Keratinocyte (primary cell): ENCODE results near the gene C1QTNF5. TPM values are rescaled to one million over a fixed set of nuclear protein-coding genes. Genes with fewer than 3 reads are reported as not detected.
A peak's percentile ranks its signal among the peaks of the same experiment; 100 is the strongest.

ENCODE experiments used
- DNase-seq: peaks from one replicate; pipeline ENCODE4 v3.0.0-alpha.2; 2011; ENCODE audit warnings: low read depth, missing footprints, low spot score
- FAIRE-seq: peaks from 2 replicates; lab custom pipeline; 2011; peaks lifted over from hg19 to GRCh38; lab: Jason Lieb, UNC
- H2AFZ ChIP-seq: 2 replicates; pipeline ENCODE4 v1.6.0; 2012; ENCODE audit warnings: low read length, control low read depth, inconsistent platforms; ENCODE audit not compliant: control insufficient read depth
- H3K27ac ChIP-seq: 2 replicates; pipeline ENCODE4 v1.5.1; 2011; ENCODE audit warnings: low read length; ENCODE audit not compliant: control insufficient read depth, insufficient read depth
- H3K27me3 ChIP-seq: 3 replicates; pipeline ENCODE4 v1.6.0; 2011; ENCODE audit warnings: low read length; ENCODE audit not compliant: control insufficient read depth, insufficient read depth; ENCODE audit errors: extremely low read depth
- H3K36me3 ChIP-seq, 2 experiments: 2 replicates in 1 of 2; 3 replicates in 1 of 2; pipeline ENCODE4 v1.5.1; 2011; ENCODE audit warnings: low read length in 2 of 2, mild to moderate bottlenecking in 1 of 2; ENCODE audit not compliant: control insufficient read depth in 2 of 2, insufficient read depth in 2 of 2; ENCODE audit errors: extremely low read depth in 1 of 2
- H3K4me1 ChIP-seq: 3 replicates; pipeline ENCODE4 v1.5.1; 2011; ENCODE audit warnings: low read length; ENCODE audit not compliant: control insufficient read depth, insufficient read depth; ENCODE audit errors: extremely low read depth
- H3K4me2 ChIP-seq: 3 replicates; pipeline ENCODE4 v1.6.0; 2011; ENCODE audit warnings: low read depth, low read length; ENCODE audit not compliant: control insufficient read depth, insufficient read depth; ENCODE audit errors: extremely low read depth
- H3K4me3 ChIP-seq, 3 experiments: fragments of 200-600 bp in 1 of 3; sonication (generic) in 1 of 3; 2 replicates in 2 of 3; 3 replicates in 1 of 3; pipeline ENCODE4 v1.5.1; 2011 to 2016; ENCODE audit warnings: low read length in 3 of 3, mild to moderate bottlenecking in 3 of 3, control low read depth in 2 of 3, inconsistent platforms in 1 of 3, low read depth in 1 of 3, mixed read lengths in 1 of 3, mixed run types in 1 of 3, moderate library complexity in 1 of 3; ENCODE audit not compliant: control insufficient read depth in 2 of 3, insufficient read depth in 2 of 3; ENCODE audit errors: extremely low read depth in 1 of 3
- H3K79me2 ChIP-seq: 2 replicates; pipeline ENCODE4 v1.6.0; 2012; ENCODE audit warnings: low read length; ENCODE audit not compliant: control insufficient read depth, insufficient read depth
- H3K9ac ChIP-seq: 3 replicates; pipeline ENCODE4 v1.6.0; 2011; ENCODE audit warnings: low read length; ENCODE audit not compliant: control insufficient read depth, insufficient read depth; ENCODE audit errors: extremely low read depth
- H3K9me1 ChIP-seq: 3 replicates; pipeline ENCODE4 v1.6.0; 2011; ENCODE audit warnings: low read length; ENCODE audit not compliant: control insufficient read depth, insufficient read depth; ENCODE audit errors: extremely low read depth
- H3K9me3 ChIP-seq: 2 replicates; pipeline ENCODE4 v1.5.1; 2012; ENCODE audit warnings: low read depth, low read length; ENCODE audit not compliant: control insufficient read depth
- H4K20me1 ChIP-seq: 3 replicates; pipeline ENCODE4 v1.6.0; 2011; ENCODE audit warnings: low read length; ENCODE audit not compliant: control insufficient read depth, insufficient read depth; ENCODE audit errors: extremely low read depth
- CTCF ChIP-seq, 3 experiments: IDR thresholded peaks in 1 of 3; conservative IDR thresholded peaks in 1 of 3; optimal IDR thresholded peaks in 1 of 3; 2 replicates in 2 of 3; 3 replicates in 1 of 3; pipeline versions ENCODE3 to v1.5.1; 2011; ENCODE audit warnings: low read length in 3 of 3, mild to moderate bottlenecking in 3 of 3, moderate library complexity in 2 of 3, control low read depth in 1 of 3, inconsistent platforms in 1 of 3; ENCODE audit not compliant: insufficient read depth in 2 of 3; ENCODE audit errors: extremely low read depth in 1 of 3
- EZH2 ChIP-seq: IDR thresholded peaks from one replicate; pipeline ENCODE4 v1.6.1; 2012; ENCODE audit warnings: inconsistent platforms, mild to moderate bottlenecking, low read length, moderate library complexity
- dilution Hi-C: fragments of 300-500 bp; cut with MboI; formaldehyde crosslinking; loops from one replicate; pipeline ENCODE4 v1.7.0; 2020; ENCODE audit warnings: low sequenced_read_pairs; ENCODE audit not compliant: extremely low pct_ligation_motif_present
- polyA plus RNA-seq, 5 experiments: library from polyadenylated mRNA; depleted of rRNA in 3 of 5; stranded (reverse) in 3 of 5; stranded (forward) in 1 of 5; unstranded in 1 of 5; fragments of >200 nt; gene quantifications; 1 replicate in 1 of 5; 2 replicates in 3 of 5; 3 replicates in 1 of 5; pipeline versions ENCODE4 v1.2.1 to v1.2.3, GENCODE V29; 2011 to 2012; ENCODE audit warnings: missing spikeins in 2 of 5, low read depth in 1 of 5, low replicate concordance in 1 of 5

C1QTNF5 gene
- polyA plus RNA-seq, 1 donor (not counting 4 experiments of a cell fraction or from before 2014, with no cell fraction given): not detected

GRCh38 chr11:119365071-119365591, 24.4 kb upstream of the C1QTNF5 start:
- Histone ChIP-seq H3K27me3 (peaks cover 24% of the 10 kb centered on the region), H3K9me3 (no peaks in the 10 kb centered on the region), H3K79me2 (no peaks in the 10 kb centered on the region), H2AFZ (no peak overlapping the region), H3K27ac (no peak overlapping the region), H3K36me3 (no peaks in the 10 kb centered on the region), H3K9me1 (no peaks in the 10 kb centered on the region), H3K4me2 (no peak overlapping the region), H3K4me3 (no peak overlapping the region), H4K20me1 (no peaks in the 10 kb centered on the region), H3K4me1 (peaks cover 26% of the 10 kb centered on the region), H3K9ac (no peak overlapping the region)
- TF ChIP-seq EZH2 (no peak), CTCF (optimal IDR thresholded peaks at IDR 0.05 in 1 of 3, IDR thresholded peaks at IDR 0.05 in 1 of 3, conservative IDR thresholded peaks at IDR 0.05 in 1 of 3; ENCODE audit: extremely low read depth in 1 of 3, insufficient read depth in 2 of 3, low read length in 3 of 3) (no peak)
- dilution Hi-C loops: no loop called here
- FAIRE-seq: no peak
- no peak for DNase-seq

- Histone ChIP-seq H3K27me3 (peaks cover 24% of the 10 kb centered on the region), H3K36me3 (no peaks in the 10 kb centered on the region), H4K20me1 (no peaks in the 10 kb centered on the region), H3K9me3 (no peaks in the 10 kb centered on the region), H2AFZ (no peak overlapping the region), H3K9me1 (no peaks in the 10 kb centered on the region), H3K27ac (no peak overlapping the region), H3K4me3 (peak overlapping the region in 2 of 3 experiments; percentile 23 to 29), H3K4me2 (peak overlapping the region; percentile 20), H3K9ac (no peak overlapping the region), H3K4me1 (peaks cover 33% of the 10 kb centered on the region), H3K79me2 (no peaks in the 10 kb centered on the region)
- dilution Hi-C loops: no loop called here
- no peak for TF ChIP-seq EZH2
- TF ChIP-seq CTCF (optimal IDR thresholded peaks at IDR 0.05 in 1 of 3, IDR thresholded peaks at IDR 0.05 in 1 of 3, conservative IDR thresholded peaks at IDR 0.05 in 1 of 3; ENCODE audit: extremely low read depth in 1 of 3, insufficient read depth in 2 of 3, low read length in 3 of 3): no peak
- DNase-seq (no peak), FAIRE-seq (no peak)
Measured at GRCh38 chr11:119363851-119364590, 23.3 kb upstream of the C1QTNF5 start.
